Heart left ventricle (tissue), 16 donors: ENCODE results near the gene NTMT1. TPM values are rescaled to one million over a fixed set of nuclear protein-coding genes. Genes with fewer than 3 reads are reported as not detected.

ENCODE experiments used
- ATAC-seq, 4 donors: fragments of 200-7000 bp; cut with Tn5 transposase; one replicate each; pipeline ENCODE4 v1.9.1; 2020 to 2022; ENCODE audit warnings: moderate library complexity in 4 of 4, mild to moderate bottlenecking in 3 of 4, moderate number of reproducible peaks in 1 of 4
- DNase-seq, 5 donors: peaks; one replicate each; pipeline ENCODE4 v3.0.0-alpha.2; 2020
- H3K27ac ChIP-seq, 12 donors: fragments of 200-600 bp; sonication (generic) in 4 of 12; one replicate each; pipeline versions ENCODE4 v1.5.0 to v1.8.0; 2016 to 2022; ENCODE audit warnings: mild to moderate bottlenecking in 2 of 12
- H3K27me3 ChIP-seq, 9 donors: fragments of 200-600 bp; sonication (generic) in 2 of 9; one replicate each; pipeline versions ENCODE4 v1.5.1 to v1.8.0; 2016 to 2022; ENCODE audit warnings: mild to moderate bottlenecking in 3 of 9
- H3K36me3 ChIP-seq, 9 donors: fragments of 200-600 bp; sonication (generic) in 2 of 9; one replicate each; pipeline versions ENCODE4 v1.5.0 to v1.8.0; 2018 to 2022; ENCODE audit warnings: mild to moderate bottlenecking in 2 of 9
- H3K4me1 ChIP-seq, 12 donors: fragments of 200-600 bp; sonication (generic) in 4 of 12; one replicate each; pipeline versions ENCODE4 v1.5.0 to v1.8.0; 2016 to 2022; ENCODE audit warnings: mild to moderate bottlenecking in 3 of 12
- H3K4me3 ChIP-seq, 12 donors: fragments of 200-600 bp; sonication (generic) in 4 of 12; one replicate each; pipeline versions ENCODE4 v1.5.0 to v1.8.0; 2017 to 2022; ENCODE audit warnings: mild to moderate bottlenecking in 9 of 12, moderate library complexity in 4 of 12
- H3K9me3 ChIP-seq, 12 donors: fragments of 200-600 bp; sonication (generic) in 4 of 12; one replicate each; pipeline versions ENCODE4 v1.5.0 to v1.8.0; 2016 to 2022; ENCODE audit warnings: mild to moderate bottlenecking in 1 of 12
- POLR2A ChIP-seq, 2 donors: fragments of 450-650 bp; IDR thresholded peaks; one replicate each; pipeline ENCODE4 v1.6.1; 2017; ENCODE audit warnings: antibody characterized with exemption in 2 of 2, mild to moderate bottlenecking in 2 of 2, moderate library complexity in 2 of 2
- WGBS, 4 donors: extraction: QIAGEN DNeasy Blood & Tissue Kit in 2 of 4; methylation state at CpG; one replicate each; pipeline versions ENCODE4 v1.1.5 to v1.1.7; 2013 to 2018; 5-methylcytosine and 5-hydroxymethylcytosine counted together
- intact Hi-C, 10 donors: fragments of 100-400 bp; cut with DNase I; formaldehyde crosslinking; loops; one replicate each; pipeline versions ENCODE4 v1.11.1 to v1.14.2; 2022
- polyA plus RNA-seq, 2 donors: library from polyadenylated mRNA; stranded (reverse); fragments of 200-250 nt; gene quantifications; one replicate each; pipeline ENCODE4 v1.2.3, GENCODE V29; 2013
- total RNA-seq, 9 donors: library from RNA; depleted of rRNA in 2 of 9; stranded (reverse); fragments of >200 nt in 2 of 9; fragmentation: NEBNext Ultra II Directional in 3 of 9; extraction: Animal tissue kit (Norgen Biotek cat#: 25700) in 3 of 9; gene quantifications; one replicate each; pipeline versions ENCODE4 v1.1.0 to v1.2.4, GENCODE V29; 2016 to 2023
- TF ChIP-seq, protein P1 (sequence below), 12 donors: fragments of 200-600 bp; sonication (generic) in 4 of 12; IDR thresholded peaks; one replicate each; pipeline versions ENCODE4 v1.5.0 to v1.8.0; 2018 to 2022; ENCODE audit warnings: antibody characterized with exemption in 12 of 12, mild to moderate bottlenecking in 5 of 12
- donor health status: ischemic (EF 13 %, LVEDD 7.1; RV severe dilation, severe dysfunction).
- donor health status: healthy with polysubstance abuse.
- donor health status: DM: no; HTN: yes; CAD: no.
- donor health status: DM: no; HTN: no; CAD: no.
- donor health status: ischemic (EF 25% LVEDD 6.9; RV normal size, moderate dysfunction).
- donor health status: ischemic (EF 25% LVEDD 5.7; RV mildly dilated, moderate dysfunction).
- donor health status: healthy.
- donor health status: DM: yes; HTN: yes; CAD: no.
- donor health status: ischemic (EF 35%, LVEDD 5.7; RV mildly dilated, moderate dysfunction).
- donor health status: nonischemic (EF 11% LVEDD 7.7; RV severe dilation, severe dysfunction).
- donor health status: DM: yes; HTN: yes; CAD: no.
- donor health status: PGD.
- donor health status: ischemic (EF 29% LVEDD 5.4; RV normal size, mild dysfunction).
- donor health status: nonischemic (EF 23%, LVEDD 6.1; RV moderate dilation, normal function).

The NTMT1 gene
- total and polyA plus RNA-seq, 11 donors, result 39.0 to 111 (median 61.5) TPM

DNA sequence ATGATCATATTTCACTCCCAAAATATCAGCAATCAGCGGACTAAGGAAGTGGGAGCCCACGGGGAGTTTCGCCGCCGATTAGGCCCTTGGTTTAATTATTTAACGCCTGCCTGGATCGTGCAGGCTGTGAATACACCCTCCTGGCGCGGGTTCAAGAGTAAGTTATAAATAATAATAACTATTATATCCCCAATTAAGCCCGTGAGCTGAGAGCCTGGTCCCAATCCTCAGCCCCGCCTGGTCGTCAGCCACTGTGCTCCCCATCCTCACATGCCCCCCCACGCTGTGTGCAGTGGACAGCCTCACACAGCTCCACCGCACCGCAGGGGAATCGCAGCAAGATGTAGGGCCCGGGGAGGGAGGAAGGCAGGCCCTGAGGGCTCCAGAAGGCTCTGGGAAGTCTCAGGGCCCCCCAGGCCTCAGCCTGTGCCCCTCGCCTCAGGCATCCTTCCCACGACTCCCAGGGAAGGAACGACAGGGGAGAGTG lies 28.6 kb downstream of the NTMT1 start:
- Histone ChIP-seq H3K4me1 (peaks cover 0 to 11% (median 0%) of the 10 kb centered on the region in 12 donors), H3K27me3 (no peaks in the 10 kb centered on the region), H3K4me3 (peak overlapping the region in 1 of 12 donors; percentile 2), H3K9me3 (no peaks in the 10 kb centered on the region), H3K27ac (peak overlapping the region in 1 of 12 donors; percentile 17), H3K36me3 (no peaks in the 10 kb centered on the region)
- TF ChIP-seq POLR2A (IDR thresholded peaks at IDR 0.05), result no peak
- TF ChIP-seq, protein P1, sequence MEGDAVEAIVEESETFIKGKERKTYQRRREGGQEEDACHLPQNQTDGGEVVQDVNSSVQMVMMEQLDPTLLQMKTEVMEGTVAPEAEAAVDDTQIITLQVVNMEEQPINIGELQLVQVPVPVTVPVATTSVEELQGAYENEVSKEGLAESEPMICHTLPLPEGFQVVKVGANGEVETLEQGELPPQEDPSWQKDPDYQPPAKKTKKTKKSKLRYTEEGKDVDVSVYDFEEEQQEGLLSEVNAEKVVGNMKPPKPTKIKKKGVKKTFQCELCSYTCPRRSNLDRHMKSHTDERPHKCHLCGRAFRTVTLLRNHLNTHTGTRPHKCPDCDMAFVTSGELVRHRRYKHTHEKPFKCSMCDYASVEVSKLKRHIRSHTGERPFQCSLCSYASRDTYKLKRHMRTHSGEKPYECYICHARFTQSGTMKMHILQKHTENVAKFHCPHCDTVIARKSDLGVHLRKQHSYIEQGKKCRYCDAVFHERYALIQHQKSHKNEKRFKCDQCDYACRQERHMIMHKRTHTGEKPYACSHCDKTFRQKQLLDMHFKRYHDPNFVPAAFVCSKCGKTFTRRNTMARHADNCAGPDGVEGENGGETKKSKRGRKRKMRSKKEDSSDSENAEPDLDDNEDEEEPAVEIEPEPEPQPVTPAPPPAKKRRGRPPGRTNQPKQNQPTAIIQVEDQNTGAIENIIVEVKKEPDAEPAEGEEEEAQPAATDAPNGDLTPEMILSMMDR (IDR thresholded peaks at IDR 0.05), result no peak
- intact Hi-C loops, result loop anchor here in 2 of 10 donors (5.0 kb wide), 1 partner anchor 68 kb away; no protein-coding TSS in a partner anchor
- no peak for DNase-seq
- WGBS, 4 donors, result 44 to 62% (median 52%) methylated on average over 19 to 20 of the region's 20 CpGs
- no peak for ATAC-seq

DNA sequence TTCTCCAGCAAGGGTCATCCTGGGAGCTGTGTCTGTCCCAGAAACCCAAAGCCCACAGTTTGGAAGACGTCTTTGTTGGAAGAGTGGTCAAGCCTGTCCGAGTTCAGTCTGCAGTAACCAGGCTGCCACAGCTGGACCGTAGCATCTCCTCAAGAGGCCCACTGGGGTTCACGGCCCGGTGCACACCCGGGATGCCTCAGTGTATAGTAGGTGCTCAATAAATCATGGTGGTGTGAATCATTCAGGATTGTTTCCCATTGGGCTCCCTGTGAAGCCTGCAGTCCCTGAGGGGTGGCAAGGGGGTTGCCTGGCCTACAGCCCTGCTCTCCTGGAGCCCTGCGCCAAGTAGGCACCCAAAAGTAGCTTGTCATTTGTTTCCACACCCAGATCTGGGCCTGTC lies 29.2 kb downstream of the NTMT1 start:
- Histone ChIP-seq H3K27ac (no peak overlapping the region), H3K9me3 (no peaks in the 10 kb centered on the region), H3K4me1 (peaks cover 0 to 11% (median 0%) of the 10 kb centered on the region in 12 donors), H3K36me3 (no peaks in the 10 kb centered on the region), H3K4me3 (no peak overlapping the region), H3K27me3 (no peaks in the 10 kb centered on the region)
- intact Hi-C loops, result no loop called here
- ATAC-seq, result no peak
- WGBS, 4 donors, result 87 to 96% (median 92%) methylated on average over 4 to 7 of the region's 7 CpGs
- no peak for DNase-seq
- TF ChIP-seq, protein P1 (IDR thresholded peaks at IDR 0.05), result no peak
- TF ChIP-seq POLR2A (IDR thresholded peaks at IDR 0.05), result no peak

DNA sequence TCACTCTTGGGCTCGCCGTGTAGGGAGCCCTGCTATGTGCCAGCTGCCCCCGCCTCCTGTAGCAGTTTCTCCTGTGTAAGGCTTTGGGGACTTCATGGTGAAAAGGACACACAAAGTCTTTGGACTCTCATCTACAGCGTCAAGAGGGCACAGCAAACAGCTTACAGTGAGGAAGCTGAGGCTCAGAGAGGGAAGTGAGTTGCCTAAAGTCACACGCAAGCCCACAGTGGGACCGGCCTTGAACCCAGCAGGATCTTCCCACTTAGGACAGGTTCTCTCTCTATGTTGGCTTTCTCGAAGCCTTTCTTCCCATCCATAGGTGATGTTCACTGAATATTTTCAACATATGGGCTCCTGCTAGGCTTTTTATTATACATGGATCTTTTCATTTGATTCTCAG lies 29.7 kb downstream of the NTMT1 start:
- Histone ChIP-seq H3K27ac (no peak overlapping the region), H3K27me3 (no peaks in the 10 kb centered on the region), H3K4me1 (peaks cover 0 to 11% (median 0%) of the 10 kb centered on the region in 12 donors), H3K4me3 (no peak overlapping the region), H3K9me3 (no peaks in the 10 kb centered on the region), H3K36me3 (no peaks in the 10 kb centered on the region)
- 78 to 90% (median 80%) methylated on average over 7 of the region's 7 CpGs for WGBS, 4 donors
- TF ChIP-seq, protein P1 (IDR thresholded peaks at IDR 0.05), result no peak
- no peak for TF ChIP-seq POLR2A (IDR thresholded peaks at IDR 0.05)
- DNase-seq (no peak), ATAC-seq (no peak)
- intact Hi-C loops, result no loop called here

DNA sequence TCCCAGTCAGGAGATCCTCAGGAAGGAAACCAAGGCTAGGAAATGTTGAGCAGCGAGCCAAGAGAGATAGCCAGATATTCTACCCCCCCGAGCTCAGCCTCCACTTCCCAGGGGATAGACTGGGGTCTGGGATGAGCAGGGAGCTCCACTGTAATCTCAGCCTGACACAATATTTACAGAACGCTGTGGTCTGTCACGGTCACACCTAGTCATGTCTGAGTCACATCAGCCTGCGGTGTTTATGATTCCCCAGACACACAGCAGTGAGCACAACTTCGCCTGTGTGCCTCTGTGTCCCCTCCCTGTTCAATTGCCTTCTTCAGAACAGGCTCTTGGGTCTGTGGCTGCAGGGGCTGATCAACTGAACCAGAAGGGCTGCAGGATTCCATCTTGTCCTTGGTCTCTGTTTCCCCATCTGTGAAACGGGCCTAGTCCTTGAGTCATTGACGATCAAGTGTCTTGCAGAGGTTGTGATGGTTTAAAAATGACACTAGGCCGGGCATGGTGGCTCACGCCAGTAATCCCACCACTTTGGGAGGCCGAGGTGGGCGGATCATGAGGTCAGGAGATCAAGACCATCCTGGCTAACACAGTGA lies 30.9 kb downstream of the NTMT1 start:
- H3K27ac ChIP-seq, result no peak overlapping the region
- no peaks in the 10 kb centered on the region for H3K9me3 ChIP-seq
- intact Hi-C loops, result no loop called here
- no peak for ATAC-seq
- TF ChIP-seq, protein P1 (IDR thresholded peaks at IDR 0.05), result no peak
- no peak for TF ChIP-seq POLR2A (IDR thresholded peaks at IDR 0.05)
- H3K4me3 ChIP-seq, result no peak overlapping the region
- H3K36me3 ChIP-seq, result no peaks in the 10 kb centered on the region
- peaks cover 0 to 11% (median 0%) of the 10 kb centered on the region in 12 donors for H3K4me1 ChIP-seq
- 65 to 72% (median 67%) methylated on average over 12 of the region's 12 CpGs for WGBS, 4 donors
- no peaks in the 10 kb centered on the region for H3K27me3 ChIP-seq
- DNase-seq, result no peak
